Suppressor macrophage treated with lipopolysaccharide for 4 hours (primary cell): Measurements from ENCODE around the gene C19orf53.

Experiments used
- DNase-seq: peaks from one replicate; pipeline ENCODE4 v3.0.0-alpha.2; 2020

The C19orf53 gene

DNA sequence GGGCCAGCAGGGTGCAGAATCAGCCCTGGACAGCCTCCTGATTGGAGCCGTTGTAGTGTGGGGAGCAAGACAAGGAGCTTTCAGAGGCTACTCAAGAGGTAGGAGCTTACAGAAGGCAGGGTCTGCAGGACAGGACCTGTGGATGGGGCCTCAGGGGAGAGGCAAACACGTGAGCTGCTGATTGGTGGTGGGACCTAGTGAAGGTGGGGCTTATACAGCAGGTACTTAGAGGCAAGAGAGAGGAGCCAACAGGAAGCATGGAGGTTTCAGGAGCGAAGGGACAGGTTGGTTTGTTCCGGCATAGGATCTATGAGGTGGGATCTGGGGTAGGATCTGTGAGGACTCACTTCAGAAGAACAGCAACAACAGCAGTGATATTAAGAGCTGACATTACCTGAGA, 53.4 kb downstream of the C19orf53 start:
- no peak for DNase-seq
